ENCODE data around the gene C9orf50.

DNA sequence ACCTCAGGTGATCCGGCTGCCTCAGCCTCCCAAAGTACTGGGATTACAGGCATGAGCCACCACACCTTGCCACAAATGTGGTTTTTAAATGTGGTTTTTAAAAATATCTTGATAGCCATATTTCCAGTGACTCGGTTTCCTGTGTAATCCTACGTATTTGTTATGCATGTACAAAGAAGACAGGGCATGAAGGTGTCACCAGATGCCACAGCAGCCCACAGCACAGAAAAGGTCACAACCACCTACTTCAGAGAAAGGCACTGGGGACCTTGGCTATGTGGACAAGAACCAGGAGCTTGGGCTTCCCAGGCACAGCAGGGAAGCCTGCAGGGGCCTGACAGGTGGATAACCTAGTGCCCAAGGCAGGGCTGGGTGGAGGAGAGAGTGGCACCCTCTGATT is 38.0 kb downstream of the C9orf50 start:
- TF ChIP-seq MAZ (IDR thresholded peaks at IDR 0.05; ENCODE audit: borderline replicate concordance, low read depth, low read length): no peak
- TF ChIP-seq, protein P1, sequence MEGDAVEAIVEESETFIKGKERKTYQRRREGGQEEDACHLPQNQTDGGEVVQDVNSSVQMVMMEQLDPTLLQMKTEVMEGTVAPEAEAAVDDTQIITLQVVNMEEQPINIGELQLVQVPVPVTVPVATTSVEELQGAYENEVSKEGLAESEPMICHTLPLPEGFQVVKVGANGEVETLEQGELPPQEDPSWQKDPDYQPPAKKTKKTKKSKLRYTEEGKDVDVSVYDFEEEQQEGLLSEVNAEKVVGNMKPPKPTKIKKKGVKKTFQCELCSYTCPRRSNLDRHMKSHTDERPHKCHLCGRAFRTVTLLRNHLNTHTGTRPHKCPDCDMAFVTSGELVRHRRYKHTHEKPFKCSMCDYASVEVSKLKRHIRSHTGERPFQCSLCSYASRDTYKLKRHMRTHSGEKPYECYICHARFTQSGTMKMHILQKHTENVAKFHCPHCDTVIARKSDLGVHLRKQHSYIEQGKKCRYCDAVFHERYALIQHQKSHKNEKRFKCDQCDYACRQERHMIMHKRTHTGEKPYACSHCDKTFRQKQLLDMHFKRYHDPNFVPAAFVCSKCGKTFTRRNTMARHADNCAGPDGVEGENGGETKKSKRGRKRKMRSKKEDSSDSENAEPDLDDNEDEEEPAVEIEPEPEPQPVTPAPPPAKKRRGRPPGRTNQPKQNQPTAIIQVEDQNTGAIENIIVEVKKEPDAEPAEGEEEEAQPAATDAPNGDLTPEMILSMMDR (IDR thresholded peaks at IDR 0.05): no peak

Measured in A549 (cell line).